GM23338 (cell line): ENCODE measurements around the gene HRAS. TPM values are rescaled to one million over a fixed set of nuclear protein-coding genes. Genes with fewer than 3 reads are reported as not detected.

ENCODE experiments used
- ATAC-seq: fragments of 200-7000 bp; cut with Tn5 transposase; 3 replicates; pipeline ENCODE4 v1.9.1; 2020
- DNase-seq: peaks from one replicate; pipeline ENCODE4 v3.0.0-alpha.2; 2015; ENCODE audit warnings: low spot score
- H2AFZ ChIP-seq: fragments of 200-600 bp; sonication (generic); 2 replicates; pipeline ENCODE4 v1.8.0; 2016; ENCODE audit warnings: antibody characterized with exemption, mild to moderate bottlenecking, moderate library complexity
- H3F3A ChIP-seq: fragments of 200-600 bp; sonication (generic); replicated peaks from 2 replicates; pipeline ENCODE4 v1.8.0; 2017; ENCODE audit warnings: antibody characterized with exemption, mixed run types, low read depth
- H3K27ac ChIP-seq: fragments of 200-600 bp; sonication (generic); 2 replicates; pipeline ENCODE4 v1.6.1; 2016; ENCODE audit warnings: low read depth
- H3K27me3 ChIP-seq: fragments of 200-600 bp; sonication (generic); 2 replicates; pipeline ENCODE4 v1.8.0; 2016; ENCODE audit warnings: mild to moderate bottlenecking, mixed run types, moderate library complexity; ENCODE audit not compliant: insufficient read depth
- H3K36me3 ChIP-seq: fragments of 200-600 bp; sonication (generic); 2 replicates; pipeline ENCODE4 v1.8.0; 2016; ENCODE audit warnings: mild to moderate bottlenecking; ENCODE audit not compliant: insufficient read depth
- H3K4me1 ChIP-seq: fragments of 200-600 bp; sonication (generic); 2 replicates; pipeline ENCODE4 v1.8.0; 2016; ENCODE audit warnings: mild to moderate bottlenecking, moderate library complexity; ENCODE audit not compliant: insufficient read depth
- H3K4me2 ChIP-seq: fragments of 200-600 bp; sonication (generic); 2 replicates; pipeline ENCODE4 v1.7.1; 2017; ENCODE audit warnings: mixed run types
- H3K4me3 ChIP-seq: fragments of 200-600 bp; sonication (generic); 2 replicates; pipeline ENCODE4 v1.6.1; 2016; ENCODE audit warnings: mixed run types
- H3K79me2 ChIP-seq: fragments of 200-600 bp; sonication (generic); replicated peaks from 2 replicates; pipeline ENCODE4 v1.8.0; 2017; ENCODE audit warnings: mild to moderate bottlenecking; ENCODE audit not compliant: insufficient read depth
- H3K9me2 ChIP-seq: fragments of 200-600 bp; sonication (generic); 2 replicates; pipeline ENCODE4 v1.8.0; 2017; ENCODE audit not compliant: insufficient read depth
- H4K20me1 ChIP-seq: fragments of 200-600 bp; sonication (generic); replicated peaks from 2 replicates; pipeline ENCODE4 v1.8.0; 2017; ENCODE audit warnings: mild to moderate bottlenecking; ENCODE audit not compliant: insufficient read depth
- H3K27ac Mint-ChIP-seq: 2 replicates; pipeline ENCODE4 v1.8.0; 2020; ENCODE audit warnings: inconsistent platforms, mild to moderate bottlenecking, moderate library complexity, mixed read lengths
- H3K27me3 Mint-ChIP-seq: 3 replicates; pipeline ENCODE4 v1.8.0; 2022; ENCODE audit warnings: low read depth, mild to moderate bottlenecking, moderate library complexity, mixed read lengths, inconsistent platforms; ENCODE audit not compliant: insufficient read depth, poor library complexity
- H3K36me3 Mint-ChIP-seq: 3 replicates; pipeline ENCODE4 v1.8.0; 2021; ENCODE audit warnings: low read depth, mild to moderate bottlenecking, inconsistent platforms, moderate library complexity, mixed read lengths
- H3K4me1 Mint-ChIP-seq: 3 replicates; pipeline ENCODE4 v1.8.0; 2020; ENCODE audit warnings: mild to moderate bottlenecking, inconsistent platforms, mixed read lengths
- H3K4me3 Mint-ChIP-seq: 3 replicates; pipeline ENCODE4 v1.8.0; 2021; ENCODE audit warnings: moderate library complexity, mild to moderate bottlenecking, inconsistent platforms, mixed read lengths
- H3K9me3 Mint-ChIP-seq: 3 replicates; pipeline ENCODE4 v1.8.0; 2020; ENCODE audit warnings: moderate library complexity, mild to moderate bottlenecking, inconsistent platforms, mixed read lengths
- CREB1 ChIP-seq: fragments of 250-450 bp; sonication (Bioruptor Pico); IDR thresholded peaks from 2 replicates; pipeline ENCODE4 v1.5.0; 2020; ENCODE audit warnings: low read depth, mild to moderate bottlenecking, moderate library complexity
- CTCF ChIP-seq, 2 experiments: fragments of 200-600 bp in 1 of 2; sonication (generic) in 1 of 2; conservative IDR thresholded peaks; 2 replicates each; pipeline versions ENCODE4 v1.5.1 to v1.6.1; 2016 to 2017; ENCODE audit warnings: antibody characterized with exemption in 2 of 2, low read depth in 2 of 2, mild to moderate bottlenecking in 2 of 2, moderate library complexity in 1 of 2
- ETS1 ChIP-seq: IDR thresholded peaks from 2 replicates; pipeline ENCODE4 v1.6.1; 2016; ENCODE audit warnings: antibody characterized with exemption
- EZH2 ChIP-seq: fragments of 200-600 bp; sonication (generic); IDR thresholded peaks from one replicate; pipeline ENCODE4 v1.8.0; 2017; ENCODE audit warnings: antibody characterized with exemption, mild to moderate bottlenecking, low read depth; ENCODE audit not compliant: unreplicated experiment
- EZH2phosphoT487 ChIP-seq: fragments of 200-600 bp; sonication (generic); IDR thresholded peaks from one replicate; pipeline ENCODE4 v1.8.1; 2018; ENCODE audit warnings: antibody characterized with exemption; ENCODE audit not compliant: unreplicated experiment
- JUNB ChIP-seq: IDR thresholded peaks from one replicate; pipeline ENCODE4 v1.6.1; 2016; ENCODE audit warnings: antibody characterized with exemption; ENCODE audit not compliant: unreplicated experiment
- NANOG ChIP-seq: IDR thresholded peaks from 2 replicates; pipeline ENCODE4 v1.6.1; 2016; ENCODE audit warnings: antibody characterized with exemption, borderline replicate concordance
- POLR2AphosphoS5 ChIP-seq: IDR thresholded peaks from 2 replicates; pipeline ENCODE4 v1.6.1; 2016; ENCODE audit warnings: antibody characterized with exemption, low read depth
- REST ChIP-seq: IDR thresholded peaks from one replicate; pipeline ENCODE4 v1.6.1; 2018; ENCODE audit warnings: antibody characterized with exemption; ENCODE audit not compliant: unreplicated experiment
- STAT1 ChIP-seq: IDR thresholded peaks from one replicate; pipeline ENCODE4 v1.6.1; 2016; ENCODE audit warnings: antibody characterized with exemption; ENCODE audit not compliant: unreplicated experiment
- ZNF114 ChIP-seq: fragments of 250-450 bp; sonication (Bioruptor Pico); IDR thresholded peaks from 2 replicates; pipeline ENCODE4 v1.5.0; 2020; ENCODE audit warnings: mild to moderate bottlenecking, moderate library complexity
- ZNF331 ChIP-seq: fragments of 250-450 bp; sonication (Bioruptor Pico); IDR thresholded peaks from 2 replicates; pipeline ENCODE4 v1.5.0; 2020; ENCODE audit warnings: low read depth, mild to moderate bottlenecking, moderate library complexity
- polyA plus RNA-seq: library from polyadenylated mRNA; unstranded; fragments of >200 nt; fragmentation: Nextera tagmentation; extraction: Ambion mirVana; gene quantifications from 2 replicates; pipeline ENCODE4 v1.2.1, GENCODE V29; 2016
- total RNA-seq: library from RNA; depleted of rRNA; stranded (reverse); fragments of >200 nt; shearing (Covaris generic); gene quantifications from 2 replicates; pipeline ENCODE4 v1.2.3, GENCODE V29; 2014

The HRAS gene
- total and polyA plus RNA-seq, 2 experiments from 2014 or later: 37.9 to 48.7 TPM

- TF ChIP-seq REST: no peak
- no peak for TF ChIP-seq CREB1
- TF ChIP-seq EZH2phosphoT487: no peak
- no peak for TF ChIP-seq JUNB
- TF ChIP-seq ZNF114: no peak
- no peak for TF ChIP-seq CTCF (conservative IDR thresholded peaks at IDR 0.05; ENCODE audit: low read depth in 2 of 2)
- no peak for TF ChIP-seq POLR2AphosphoS5
- TF ChIP-seq STAT1: no peak
Observed at GRCh38 chr11:526192-526591, 9.2 kb downstream of the HRAS start (continued).

- Histone ChIP-seq H3K27ac (no peak overlapping the region), H3K27me3 (no peaks in the 10 kb centered on the region), H2AFZ (no peak overlapping the region), H3K9me2 (0 out of 2 replicates have a peak, but pooled peaks cover 3% of the 10 kb centered on the region), H3K4me2 (no peak overlapping the region), H3K79me2 (no peaks in the 10 kb centered on the region), H3K36me3 (no peaks in the 10 kb centered on the region), H3F3A (0 out of 2 replicates have a peak, but pooled peaks cover 4% of the 10 kb centered on the region), H4K20me1 (no peaks in the 10 kb centered on the region), H3K4me1 (no peaks in the 10 kb centered on the region), H3K4me3 (no peak overlapping the region)
- peaks cover 11% of the 10 kb centered on the region for H3K27me3 Mint-ChIP-seq
- H3K36me3 Mint-ChIP-seq: peaks cover 31% of the 10 kb centered on the region
- DNase-seq: no peak
- no peak for ATAC-seq
- no peaks in the 10 kb centered on the region for H3K4me1 Mint-ChIP-seq
- H3K27ac Mint-ChIP-seq: no peak overlapping the region
- H3K4me3 Mint-ChIP-seq: no peak overlapping the region
- peaks cover 48% of the 10 kb centered on the region for H3K9me3 Mint-ChIP-seq
- no peak for TF ChIP-seq ZNF114
- no peak for TF ChIP-seq REST
- TF ChIP-seq JUNB: no peak
- no peak for TF ChIP-seq EZH2phosphoT487
- no peak for TF ChIP-seq EZH2
- TF ChIP-seq STAT1: no peak
- no peak for TF ChIP-seq NANOG
- TF ChIP-seq POLR2AphosphoS5: no peak
- no peak for TF ChIP-seq ETS1
- TF ChIP-seq ZNF331 (CRISPR knock-in tag): no peak
- no peak for TF ChIP-seq CTCF (conservative IDR thresholded peaks at IDR 0.05; ENCODE audit: low read depth in 2 of 2)
- no peak for TF ChIP-seq CREB1
Observed at GRCh38 chr11:521177-521688, 14.1 kb downstream of the HRAS start.
